ENCODE data around the gene KCNK7. TPM values are rescaled to one million over a fixed set of nuclear protein-coding genes. Genes with fewer than 3 reads are reported as not detected.

The KCNK7 gene
- total and polyA plus RNA-seq, 2 experiments from 2014 or later = 0.37 TPM; not detected in 1

GRCh38 chr11:65595131-65595530 is 469 bp downstream of the KCNK7 start:
- no peak for DNase-seq (ENCODE audit: low spot score)
- no peaks in the 10 kb centered on the region for H3K9me2 ChIP-seq (replicated peaks; ENCODE audit: insufficient read depth)

GRCh38 chr11:65593518-65594414 is 1.8 kb downstream of the KCNK7 start:
- 90% methylated on average over 26 of the region's 26 CpGs for WGBS (ENCODE audit: low lambda C conversion rate, missing lambda C conversion rate)
- H3K27me3 ChIP-seq = no peaks in the 10 kb centered on the region
- H3K79me2 ChIP-seq = no peaks in the 10 kb centered on the region
- TF ChIP-seq EZH2 (IDR thresholded peaks at IDR 0.05; ENCODE audit: borderline replicate concordance) (no peak), CTCF (IDR thresholded peaks at IDR 0.05; ENCODE audit: poor library complexity) (peak; percentile 47)
- no peak overlapping the region for H2AFZ ChIP-seq
- H3K4me1 ChIP-seq (ENCODE audit: insufficient read depth) = peaks cover 13% of the 10 kb centered on the region
- H3K36me3 ChIP-seq (replicated peaks; ENCODE audit: insufficient read depth, low read depth) = no peaks in the 10 kb centered on the region
- no peak overlapping the region for H3K4me2 ChIP-seq
- no peak overlapping the region for H3K27ac ChIP-seq
- H3K9me3 ChIP-seq (ENCODE audit: low read depth) = no peaks in the 10 kb centered on the region
- H3K9me2 ChIP-seq (replicated peaks; ENCODE audit: insufficient read depth) = no peaks in the 10 kb centered on the region
- H4K20me1 ChIP-seq (ENCODE audit: insufficient read depth, poor library complexity, severe bottlenecking) = no peaks in the 10 kb centered on the region
- no peak overlapping the region for H3K4me3 ChIP-seq
- no peak for DNase-seq (ENCODE audit: low spot score)

More at GRCh38 chr11:65595131-65595530, 469 bp downstream of the KCNK7 start:
- TF ChIP-seq EZH2 (IDR thresholded peaks at IDR 0.05; ENCODE audit: borderline replicate concordance) (no peak), EZH2phosphoT487 (IDR thresholded peaks at IDR 0.05; ENCODE audit: low read depth, severe bottlenecking, unreplicated experiment) (no peak)
- Histone ChIP-seq H2AFZ (no peak overlapping the region), H3K27me3 (no peaks in the 10 kb centered on the region), H3K4me1 (ENCODE audit: insufficient read depth) (peaks cover 13% of the 10 kb centered on the region), H3K36me3 (replicated peaks; ENCODE audit: insufficient read depth, low read depth) (no peaks in the 10 kb centered on the region), H3K79me2 (no peaks in the 10 kb centered on the region), H3K27ac (no peak overlapping the region), H3K9me3 (ENCODE audit: low read depth) (no peaks in the 10 kb centered on the region), H4K20me1 (ENCODE audit: insufficient read depth, poor library complexity, severe bottlenecking) (no peaks in the 10 kb centered on the region), H3K4me3 (no peak overlapping the region), H3K4me2 (no peak overlapping the region)
- 93% methylated on average over 3 of the region's 3 CpGs for WGBS (ENCODE audit: low lambda C conversion rate, missing lambda C conversion rate)

- peaks cover 13% of the 10 kb centered on the region for H3K4me1 ChIP-seq (ENCODE audit: insufficient read depth)
- WGBS (ENCODE audit: low lambda C conversion rate, missing lambda C conversion rate) = 75% methylated on average over 22 of the region's 22 CpGs
- H3K4me2 ChIP-seq = peak overlapping the region; percentile 75
- no peaks in the 10 kb centered on the region for H3K79me2 ChIP-seq
- TF ChIP-seq EZH2 (IDR thresholded peaks at IDR 0.05; ENCODE audit: borderline replicate concordance) = no peak
- TF ChIP-seq EZH2phosphoT487 (IDR thresholded peaks at IDR 0.05; ENCODE audit: low read depth, severe bottlenecking, unreplicated experiment) = no peak
- TF ChIP-seq CTCF (IDR thresholded peaks at IDR 0.05; ENCODE audit: poor library complexity) = no peak
- no peaks in the 10 kb centered on the region for H3K27me3 ChIP-seq
- H3K9me3 ChIP-seq (ENCODE audit: low read depth) = no peaks in the 10 kb centered on the region
- H3K4me3 ChIP-seq = no peak overlapping the region
- H3K36me3 ChIP-seq (replicated peaks; ENCODE audit: insufficient read depth, low read depth) = no peaks in the 10 kb centered on the region
- no peak for DNase-seq (ENCODE audit: low spot score)
- no peaks in the 10 kb centered on the region for H3K9me2 ChIP-seq (replicated peaks; ENCODE audit: insufficient read depth)
- H2AFZ ChIP-seq = no peak overlapping the region
- H4K20me1 ChIP-seq (ENCODE audit: insufficient read depth, poor library complexity, severe bottlenecking) = no peaks in the 10 kb centered on the region
- H3K27ac ChIP-seq = no peak overlapping the region
These were observed 2.6 kb downstream of the KCNK7 start for GRCh38 chr11:65592858-65593517.

All from hepatocyte (in vitro differentiated cells).